ENCODE measurements around the gene CACNA1B. TPM values are rescaled to one million over a fixed set of nuclear protein-coding genes. Genes with fewer than 3 reads are reported as not detected.
A peak's percentile ranks its signal among the peaks of the same experiment; 100 is the strongest.

CACNA1B gene
- polyA plus RNA-seq, 1 of the 3 experiments (the other 2 are of a cell fraction), result 0.03 TPM

DNA sequence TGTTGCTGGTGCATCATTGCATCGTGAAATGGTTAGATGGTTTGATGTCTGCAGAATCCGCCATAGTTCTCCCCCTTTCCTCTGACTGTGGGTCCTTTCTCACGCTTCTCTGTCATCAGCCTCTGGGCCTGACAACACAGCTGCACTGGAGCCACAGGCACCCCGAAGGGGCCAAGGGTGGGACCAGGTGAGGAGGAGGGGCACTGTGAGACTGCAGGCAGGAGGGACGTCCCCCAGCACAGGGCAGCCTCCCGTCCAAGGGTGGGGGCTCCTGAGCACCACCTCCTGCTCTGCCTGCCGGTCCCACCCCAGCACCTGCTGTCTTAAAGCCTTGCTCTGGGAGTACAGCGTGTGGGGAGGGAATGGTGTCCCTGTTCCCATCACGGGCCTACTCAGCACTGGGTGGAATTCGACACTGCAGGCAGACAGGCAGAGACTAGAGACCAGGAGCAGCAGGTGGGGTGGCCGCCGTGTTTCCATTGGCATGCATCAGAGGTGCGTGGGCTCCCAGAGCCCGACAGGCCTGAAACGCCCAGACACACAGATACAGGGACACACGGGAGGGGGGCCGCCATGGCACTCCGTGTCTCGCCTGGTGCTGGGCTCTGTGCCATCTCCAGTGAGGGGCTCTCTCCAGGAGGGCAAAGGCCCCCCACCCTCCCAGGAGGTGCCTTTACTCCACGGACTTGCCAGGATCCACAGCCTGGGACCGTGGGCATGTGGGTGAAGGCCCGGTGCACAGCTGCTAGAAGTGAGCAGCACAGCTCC is 15.0 kb downstream of the CACNA1B start:
- no peak overlapping the region for H3K4me2 ChIP-seq
- H3K79me2 ChIP-seq (ENCODE audit: insufficient read depth), result no peaks in the 10 kb centered on the region
- CTCF ChIA-PET, result no interaction called here
- no peak overlapping the region for H3K9ac ChIP-seq
- H3K9me3 ChIP-seq, result no peaks in the 10 kb centered on the region
- WGBS (ENCODE audit: low lambda C conversion rate), result 53% methylated on average over 15 of the region's 22 CpGs
- peaks cover 0 to 9% of the 10 kb centered on the region in 2 experiments; a peak in 1 of 4 replicates for H3K4me1 ChIP-seq (ENCODE audit: control insufficient read depth in 1 of 2, insufficient read depth in 2 of 2, low read depth in 1 of 2, low read length in 1 of 2)
- H3K27me3 ChIP-seq (ENCODE audit: insufficient read depth), result no peaks in the 10 kb centered on the region
- no peaks in the 10 kb centered on the region for H3K36me3 ChIP-seq (replicated peaks in 1 of 2; ENCODE audit: control insufficient read depth in 1 of 2, insufficient read depth in 2 of 2, low read length in 1 of 2)
- H2AFZ ChIP-seq (ENCODE audit: low read depth), result no peak overlapping the region
- no peak overlapping the region; a peak in 1 of 4 replicates for H3K27ac ChIP-seq (ENCODE audit: low read depth in 2 of 2, low read length in 1 of 2)
- H3F3A ChIP-seq (replicated peaks; ENCODE audit: insufficient read depth), result no peaks in the 10 kb centered on the region
- DNase-seq, result no peak
- no peaks in the 10 kb centered on the region for H4K20me1 ChIP-seq (ENCODE audit: insufficient read depth)
- TF ChIP-seq SMC3 (IDR thresholded peaks at IDR 0.05; ENCODE audit: low read depth, low read length) (no peak), RFX5 (IDR thresholded peaks at IDR 0.05; ENCODE audit: low read length) (no peak), TEAD4 (IDR thresholded peaks at IDR 0.05; ENCODE audit: borderline replicate concordance, insufficient read depth) (no peak), FOXJ3 (CRISPR knock-in tag; IDR thresholded peaks at IDR 0.05) (no peak)
- TF ChIP-seq, protein P1, sequence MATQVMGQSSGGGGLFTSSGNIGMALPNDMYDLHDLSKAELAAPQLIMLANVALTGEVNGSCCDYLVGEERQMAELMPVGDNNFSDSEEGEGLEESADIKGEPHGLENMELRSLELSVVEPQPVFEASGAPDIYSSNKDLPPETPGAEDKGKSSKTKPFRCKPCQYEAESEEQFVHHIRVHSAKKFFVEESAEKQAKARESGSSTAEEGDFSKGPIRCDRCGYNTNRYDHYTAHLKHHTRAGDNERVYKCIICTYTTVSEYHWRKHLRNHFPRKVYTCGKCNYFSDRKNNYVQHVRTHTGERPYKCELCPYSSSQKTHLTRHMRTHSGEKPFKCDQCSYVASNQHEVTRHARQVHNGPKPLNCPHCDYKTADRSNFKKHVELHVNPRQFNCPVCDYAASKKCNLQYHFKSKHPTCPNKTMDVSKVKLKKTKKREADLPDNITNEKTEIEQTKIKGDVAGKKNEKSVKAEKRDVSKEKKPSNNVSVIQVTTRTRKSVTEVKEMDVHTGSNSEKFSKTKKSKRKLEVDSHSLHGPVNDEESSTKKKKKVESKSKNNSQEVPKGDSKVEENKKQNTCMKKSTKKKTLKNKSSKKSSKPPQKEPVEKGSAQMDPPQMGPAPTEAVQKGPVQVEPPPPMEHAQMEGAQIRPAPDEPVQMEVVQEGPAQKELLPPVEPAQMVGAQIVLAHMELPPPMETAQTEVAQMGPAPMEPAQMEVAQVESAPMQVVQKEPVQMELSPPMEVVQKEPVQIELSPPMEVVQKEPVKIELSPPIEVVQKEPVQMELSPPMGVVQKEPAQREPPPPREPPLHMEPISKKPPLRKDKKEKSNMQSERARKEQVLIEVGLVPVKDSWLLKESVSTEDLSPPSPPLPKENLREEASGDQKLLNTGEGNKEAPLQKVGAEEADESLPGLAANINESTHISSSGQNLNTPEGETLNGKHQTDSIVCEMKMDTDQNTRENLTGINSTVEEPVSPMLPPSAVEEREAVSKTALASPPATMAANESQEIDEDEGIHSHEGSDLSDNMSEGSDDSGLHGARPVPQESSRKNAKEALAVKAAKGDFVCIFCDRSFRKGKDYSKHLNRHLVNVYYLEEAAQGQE (IDR thresholded peaks at IDR 0.05; ENCODE audit: low read depth, low read length), result no peak
- TF ChIP-seq, protein P2, sequence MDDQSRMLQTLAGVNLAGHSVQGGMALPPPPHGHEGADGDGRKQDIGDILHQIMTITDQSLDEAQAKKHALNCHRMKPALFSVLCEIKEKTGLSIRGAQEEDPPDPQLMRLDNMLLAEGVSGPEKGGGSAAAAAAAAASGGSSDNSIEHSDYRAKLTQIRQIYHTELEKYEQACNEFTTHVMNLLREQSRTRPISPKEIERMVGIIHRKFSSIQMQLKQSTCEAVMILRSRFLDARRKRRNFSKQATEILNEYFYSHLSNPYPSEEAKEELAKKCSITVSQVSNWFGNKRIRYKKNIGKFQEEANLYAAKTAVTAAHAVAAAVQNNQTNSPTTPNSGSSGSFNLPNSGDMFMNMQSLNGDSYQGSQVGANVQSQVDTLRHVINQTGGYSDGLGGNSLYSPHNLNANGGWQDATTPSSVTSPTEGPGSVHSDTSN (IDR thresholded peaks at IDR 0.05), result no peak
- TF ChIP-seq, protein P3, sequence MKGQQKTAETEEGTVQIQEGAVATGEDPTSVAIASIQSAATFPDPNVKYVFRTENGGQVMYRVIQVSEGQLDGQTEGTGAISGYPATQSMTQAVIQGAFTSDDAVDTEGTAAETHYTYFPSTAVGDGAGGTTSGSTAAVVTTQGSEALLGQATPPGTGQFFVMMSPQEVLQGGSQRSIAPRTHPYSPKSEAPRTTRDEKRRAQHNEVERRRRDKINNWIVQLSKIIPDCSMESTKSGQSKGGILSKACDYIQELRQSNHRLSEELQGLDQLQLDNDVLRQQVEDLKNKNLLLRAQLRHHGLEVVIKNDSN (IDR thresholded peaks at IDR 0.05; ENCODE audit: borderline replicate concordance, low read depth), result no peak
- POLR2A ChIA-PET, result no interaction called here
- H3K9me2 ChIP-seq, result no peaks in the 10 kb centered on the region
- H3K4me3 ChIP-seq (ENCODE audit: low read depth in 2 of 2, low read length in 1 of 2), result no peak overlapping the region

DNA sequence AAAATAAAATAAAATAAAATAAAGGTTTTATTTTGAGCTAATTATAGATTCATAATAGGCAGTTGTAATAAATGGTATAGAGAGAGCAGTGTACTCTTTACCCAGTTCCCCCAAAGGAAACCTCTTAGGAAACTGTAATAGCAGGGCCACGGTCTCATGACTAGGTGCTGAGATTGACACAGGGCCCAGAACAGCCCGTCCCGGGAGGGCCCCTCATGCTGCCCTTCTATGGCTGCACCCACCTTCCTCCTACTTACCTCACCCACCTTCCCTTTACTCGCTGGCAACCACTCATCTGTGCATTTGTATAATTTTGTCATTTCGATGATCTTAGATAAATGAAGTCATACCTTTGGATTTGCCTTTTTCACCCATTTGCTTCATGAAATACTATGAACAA is 16.1 kb downstream of the CACNA1B start:
- Histone ChIP-seq H3K9ac (no peak overlapping the region), H3K4me1 (ENCODE audit: control insufficient read depth in 1 of 2, insufficient read depth in 2 of 2, low read depth in 1 of 2, low read length in 1 of 2) (peaks cover 0 to 9% of the 10 kb centered on the region in 2 experiments; a peak in 1 of 4 replicates), H3K36me3 (replicated peaks in 1 of 2; ENCODE audit: control insufficient read depth in 1 of 2, insufficient read depth in 2 of 2, low read length in 1 of 2) (no peaks in the 10 kb centered on the region), H3K79me2 (ENCODE audit: insufficient read depth) (no peaks in the 10 kb centered on the region), H3K4me2 (no peak overlapping the region), H3K9me3 (no peaks in the 10 kb centered on the region), H3K4me3 (ENCODE audit: low read depth in 2 of 2, low read length in 1 of 2) (no peak overlapping the region), H3F3A (replicated peaks; ENCODE audit: insufficient read depth) (no peaks in the 10 kb centered on the region), H3K27ac (ENCODE audit: low read depth in 2 of 2, low read length in 1 of 2) (no peak overlapping the region), H4K20me1 (ENCODE audit: insufficient read depth) (no peaks in the 10 kb centered on the region), H3K27me3 (ENCODE audit: insufficient read depth) (no peaks in the 10 kb centered on the region), H2AFZ (ENCODE audit: low read depth) (no peak overlapping the region), H3K9me2 (no peaks in the 10 kb centered on the region)
- DNase-seq, result peak; percentile 14
- WGBS (ENCODE audit: low lambda C conversion rate), result 43% methylated on average over 5 of the region's 5 CpGs
- CTCF ChIA-PET, result no interaction called here
- POLR2A ChIA-PET, result no interaction called here
- TF ChIP-seq, protein P4, sequence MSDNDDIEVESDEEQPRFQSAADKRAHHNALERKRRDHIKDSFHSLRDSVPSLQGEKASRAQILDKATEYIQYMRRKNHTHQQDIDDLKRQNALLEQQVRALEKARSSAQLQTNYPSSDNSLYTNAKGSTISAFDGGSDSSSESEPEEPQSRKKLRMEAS (IDR thresholded peaks at IDR 0.05; ENCODE audit: low read depth), result no peak
- TF ChIP-seq ELF1 (IDR thresholded peaks at IDR 0.05) (no peak), RCOR1 (IDR thresholded peaks at IDR 0.05; ENCODE audit: low read length) (no peak), EZH2phosphoT487 (IDR thresholded peaks at IDR 0.05; ENCODE audit: borderline replicate concordance, low read depth) (no peak), FOXJ3 (CRISPR knock-in tag; IDR thresholded peaks at IDR 0.05) (no peak), RAD21 (IDR thresholded peaks at IDR 0.05; ENCODE audit: low read length) (no peak), TCF12 (IDR thresholded peaks at IDR 0.05) (no peak), NRF1 (IDR thresholded peaks at IDR 0.05; ENCODE audit: low read depth, low read length) (no peak), SIN3A (IDR thresholded peaks at IDR 0.05; ENCODE audit: borderline replicate concordance, low read depth, low read length) (no peak), CHD2 (IDR thresholded peaks at IDR 0.05; ENCODE audit: low read length, partially characterized antibody) (no peak)
- TF ChIP-seq, protein P2 (IDR thresholded peaks at IDR 0.05), result no peak
- TF ChIP-seq, protein P5, sequence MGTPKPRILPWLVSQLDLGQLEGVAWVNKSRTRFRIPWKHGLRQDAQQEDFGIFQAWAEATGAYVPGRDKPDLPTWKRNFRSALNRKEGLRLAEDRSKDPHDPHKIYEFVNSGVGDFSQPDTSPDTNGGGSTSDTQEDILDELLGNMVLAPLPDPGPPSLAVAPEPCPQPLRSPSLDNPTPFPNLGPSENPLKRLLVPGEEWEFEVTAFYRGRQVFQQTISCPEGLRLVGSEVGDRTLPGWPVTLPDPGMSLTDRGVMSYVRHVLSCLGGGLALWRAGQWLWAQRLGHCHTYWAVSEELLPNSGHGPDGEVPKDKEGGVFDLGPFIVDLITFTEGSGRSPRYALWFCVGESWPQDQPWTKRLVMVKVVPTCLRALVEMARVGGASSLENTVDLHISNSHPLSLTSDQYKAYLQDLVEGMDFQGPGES (IDR thresholded peaks at IDR 0.05; ENCODE audit: low read depth, low read length), result no peak

All from SK-N-SH (cell line).